ENCODE results near the gene PACRG. TPM values are rescaled to one million over a fixed set of nuclear protein-coding genes. Genes with fewer than 3 reads are reported as not detected.

Gene PACRG
- polyA plus RNA-seq, 2 of the 4 experiments (the other 2 are of a cell fraction) = 0.14 to 0.30 TPM

DNA sequence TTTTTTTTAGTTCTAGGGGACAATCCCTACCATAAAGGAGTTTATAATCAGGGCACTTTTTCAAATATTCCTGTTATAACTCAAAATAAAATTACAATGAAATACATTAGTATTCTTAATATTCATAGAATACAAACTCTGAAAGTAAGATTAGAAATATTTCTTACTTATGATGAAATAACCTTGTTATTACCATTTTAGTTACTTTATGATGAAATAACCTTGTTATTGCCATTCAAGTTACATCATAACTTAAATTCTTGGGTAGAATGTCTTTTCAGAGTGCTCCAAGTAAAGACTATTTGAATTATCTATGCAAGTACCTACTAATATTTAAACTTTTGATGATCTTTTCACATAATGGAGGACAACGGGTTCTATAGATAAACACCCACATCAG, 43.2 kb downstream of the PACRG start:
- Histone ChIP-seq H3K27ac (no peak overlapping the region), H3K9me3 (no peaks in the 10 kb centered on the region), H3K4me3 (no peak overlapping the region), H3K4me2 (no peak overlapping the region), H3K4me1 (no peaks in the 10 kb centered on the region)
- ChIA-PET POLR2A (no interaction called here), CTCF (no interaction called here)
- ATAC-seq (no peak), FAIRE-seq (no peak), DNase-seq (ENCODE audit: low read depth in 1 of 2, low spot score in 1 of 2) (no peak)
- 6% methylated on average over 1 of the region's 1 CpG for WGBS (ENCODE audit: missing lambda C conversion rate)
- no peak for TF ChIP-seq CHD2 (IDR thresholded peaks at IDR 0.05; ENCODE audit: low read length, partially characterized antibody)
- no peak for TF ChIP-seq CEBPB (IDR thresholded peaks at IDR 0.05)
- TF ChIP-seq, protein P1, sequence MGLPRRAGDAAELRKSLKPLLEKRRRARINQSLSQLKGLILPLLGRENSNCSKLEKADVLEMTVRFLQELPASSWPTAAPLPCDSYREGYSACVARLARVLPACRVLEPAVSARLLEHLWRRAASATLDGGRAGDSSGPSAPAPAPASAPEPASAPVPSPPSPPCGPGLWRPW (IDR thresholded peaks at IDR 0.05) = no peak
- TF ChIP-seq HOXB5 (CRISPR knock-in tag; IDR thresholded peaks at IDR 0.05) = no peak
- no peak for TF ChIP-seq TFCP2L1 (CRISPR knock-in tag; IDR thresholded peaks at IDR 0.05)
- no peak for TF ChIP-seq JUNB (IDR thresholded peaks at IDR 0.05)
- TF ChIP-seq JUN (IDR thresholded peaks at IDR 0.05) = no peak
- TF ChIP-seq MAZ (IDR thresholded peaks at IDR 0.05; ENCODE audit: borderline replicate concordance, low read depth, low read length) = no peak
- no peak for TF ChIP-seq SMC3 (IDR thresholded peaks at IDR 0.05)
- TF ChIP-seq HEYL (CRISPR knock-in tag; IDR thresholded peaks at IDR 0.05) = no peak
- no peak for TF ChIP-seq KDM1A (IDR thresholded peaks at IDR 0.05; ENCODE audit: low read depth)
- TF ChIP-seq POLR2A (IDR thresholded peaks at IDR 0.05; ENCODE audit: low read length) = no peak
- TF ChIP-seq, protein P2, sequence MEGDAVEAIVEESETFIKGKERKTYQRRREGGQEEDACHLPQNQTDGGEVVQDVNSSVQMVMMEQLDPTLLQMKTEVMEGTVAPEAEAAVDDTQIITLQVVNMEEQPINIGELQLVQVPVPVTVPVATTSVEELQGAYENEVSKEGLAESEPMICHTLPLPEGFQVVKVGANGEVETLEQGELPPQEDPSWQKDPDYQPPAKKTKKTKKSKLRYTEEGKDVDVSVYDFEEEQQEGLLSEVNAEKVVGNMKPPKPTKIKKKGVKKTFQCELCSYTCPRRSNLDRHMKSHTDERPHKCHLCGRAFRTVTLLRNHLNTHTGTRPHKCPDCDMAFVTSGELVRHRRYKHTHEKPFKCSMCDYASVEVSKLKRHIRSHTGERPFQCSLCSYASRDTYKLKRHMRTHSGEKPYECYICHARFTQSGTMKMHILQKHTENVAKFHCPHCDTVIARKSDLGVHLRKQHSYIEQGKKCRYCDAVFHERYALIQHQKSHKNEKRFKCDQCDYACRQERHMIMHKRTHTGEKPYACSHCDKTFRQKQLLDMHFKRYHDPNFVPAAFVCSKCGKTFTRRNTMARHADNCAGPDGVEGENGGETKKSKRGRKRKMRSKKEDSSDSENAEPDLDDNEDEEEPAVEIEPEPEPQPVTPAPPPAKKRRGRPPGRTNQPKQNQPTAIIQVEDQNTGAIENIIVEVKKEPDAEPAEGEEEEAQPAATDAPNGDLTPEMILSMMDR (IDR thresholded peaks at IDR 0.05) = no peak
- TF ChIP-seq, protein P3, sequence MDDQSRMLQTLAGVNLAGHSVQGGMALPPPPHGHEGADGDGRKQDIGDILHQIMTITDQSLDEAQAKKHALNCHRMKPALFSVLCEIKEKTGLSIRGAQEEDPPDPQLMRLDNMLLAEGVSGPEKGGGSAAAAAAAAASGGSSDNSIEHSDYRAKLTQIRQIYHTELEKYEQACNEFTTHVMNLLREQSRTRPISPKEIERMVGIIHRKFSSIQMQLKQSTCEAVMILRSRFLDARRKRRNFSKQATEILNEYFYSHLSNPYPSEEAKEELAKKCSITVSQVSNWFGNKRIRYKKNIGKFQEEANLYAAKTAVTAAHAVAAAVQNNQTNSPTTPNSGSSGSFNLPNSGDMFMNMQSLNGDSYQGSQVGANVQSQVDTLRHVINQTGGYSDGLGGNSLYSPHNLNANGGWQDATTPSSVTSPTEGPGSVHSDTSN (IDR thresholded peaks at IDR 0.05) = no peak
- no peak for TF ChIP-seq EP300 (IDR thresholded peaks at IDR 0.05)

- FAIRE-seq = no peak
- CTCF ChIA-PET = no interaction called here
- POLR2A ChIA-PET = no interaction called here
- H3K9me3 ChIP-seq = no peaks in the 10 kb centered on the region
- ATAC-seq = no peak
- no peak overlapping the region for H3K4me3 ChIP-seq
- TF ChIP-seq POLR2A (IDR thresholded peaks at IDR 0.05; ENCODE audit: low read length) = no peak
- TF ChIP-seq NFE2L2 (conservative IDR thresholded peaks at IDR 0.05; ENCODE audit: low read length) = no peak
- TF ChIP-seq FOXS1 (CRISPR knock-in tag; IDR thresholded peaks at IDR 0.05) = no peak
- no peak for TF ChIP-seq NPAS2 (CRISPR knock-in tag; IDR thresholded peaks at IDR 0.05; ENCODE audit: borderline replicate concordance)
- no peak for TF ChIP-seq REST (IDR thresholded peaks at IDR 0.05)
- no peak for TF ChIP-seq KDM5A (IDR thresholded peaks at IDR 0.05)
- TF ChIP-seq, protein P4, sequence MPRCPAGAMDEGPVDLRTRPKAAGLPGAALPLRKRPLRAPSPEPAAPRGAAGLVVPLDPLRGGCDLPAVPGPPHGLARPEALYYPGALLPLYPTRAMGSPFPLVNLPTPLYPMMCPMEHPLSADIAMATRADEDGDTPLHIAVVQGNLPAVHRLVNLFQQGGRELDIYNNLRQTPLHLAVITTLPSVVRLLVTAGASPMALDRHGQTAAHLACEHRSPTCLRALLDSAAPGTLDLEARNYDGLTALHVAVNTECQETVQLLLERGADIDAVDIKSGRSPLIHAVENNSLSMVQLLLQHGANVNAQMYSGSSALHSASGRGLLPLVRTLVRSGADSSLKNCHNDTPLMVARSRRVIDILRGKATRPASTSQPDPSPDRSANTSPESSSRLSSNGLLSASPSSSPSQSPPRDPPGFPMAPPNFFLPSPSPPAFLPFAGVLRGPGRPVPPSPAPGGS (IDR thresholded peaks at IDR 0.05) = no peak
- TF ChIP-seq, protein P1 (IDR thresholded peaks at IDR 0.05) = no peak
- no peak for TF ChIP-seq PHF8 (IDR thresholded peaks at IDR 0.05; ENCODE audit: borderline replicate concordance, low read depth)
- no peak for TF ChIP-seq JUN (IDR thresholded peaks at IDR 0.05)
- TF ChIP-seq GATA3 (IDR thresholded peaks at IDR 0.05; ENCODE audit: borderline replicate concordance) = no peak
- no peak for TF ChIP-seq MAFK (IDR thresholded peaks at IDR 0.05; ENCODE audit: partially characterized antibody)
- TF ChIP-seq CBX8 (IDR thresholded peaks at IDR 0.05) = no peak
- no peak for TF ChIP-seq NR3C1 (IDR thresholded peaks at IDR 0.05)
- TF ChIP-seq EP300 (IDR thresholded peaks at IDR 0.05) = no peak
- no peak for TF ChIP-seq MAZ (IDR thresholded peaks at IDR 0.05; ENCODE audit: borderline replicate concordance, low read depth, low read length)
- TF ChIP-seq, protein P5, sequence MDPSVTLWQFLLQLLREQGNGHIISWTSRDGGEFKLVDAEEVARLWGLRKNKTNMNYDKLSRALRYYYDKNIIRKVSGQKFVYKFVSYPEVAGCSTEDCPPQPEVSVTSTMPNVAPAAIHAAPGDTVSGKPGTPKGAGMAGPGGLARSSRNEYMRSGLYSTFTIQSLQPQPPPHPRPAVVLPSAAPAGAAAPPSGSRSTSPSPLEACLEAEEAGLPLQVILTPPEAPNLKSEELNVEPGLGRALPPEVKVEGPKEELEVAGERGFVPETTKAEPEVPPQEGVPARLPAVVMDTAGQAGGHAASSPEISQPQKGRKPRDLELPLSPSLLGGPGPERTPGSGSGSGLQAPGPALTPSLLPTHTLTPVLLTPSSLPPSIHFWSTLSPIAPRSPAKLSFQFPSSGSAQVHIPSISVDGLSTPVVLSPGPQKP (IDR thresholded peaks at IDR 0.05; ENCODE audit: low read depth, low read length) = no peak
- TF ChIP-seq HOXB5 (CRISPR knock-in tag; IDR thresholded peaks at IDR 0.05) = no peak
- TF ChIP-seq JUNB (IDR thresholded peaks at IDR 0.05) = no peak
- no peak overlapping the region for H3K27ac ChIP-seq
- H3K4me2 ChIP-seq = no peak overlapping the region
- no peak for DNase-seq (ENCODE audit: low read depth in 1 of 2, low spot score in 1 of 2)
- no peaks in the 10 kb centered on the region for H3K4me1 ChIP-seq
These were observed 44.7 kb downstream of the PACRG start for GRCh38 chr6:162772466-162772865.
